HG03097 (cell line): ENCODE results near the gene FXYD1.
"Not testable (repeated sequence)": the region's sequence is repeated elsewhere in the genome, so short reads cannot be mapped to it uniquely, and the experiment has no call there.

Experiments
- ATAC-seq: cut with Tn5 transposase; IDR thresholded peaks from one replicate; pipeline ENCODE4 v1.9.1; 2021; ENCODE audit not compliant: unreplicated experiment, low FRiP score

The FXYD1 gene

GRCh38 chr19:35138305-35138892 lies at the start of gene FXYD1:
Gene FXYD1, plus strand, starts transcription at chr19:35138824. Its CDS starts 1,256 bp downstream, at chr19:35140080.
- no peak for ATAC-seq

DNA sequence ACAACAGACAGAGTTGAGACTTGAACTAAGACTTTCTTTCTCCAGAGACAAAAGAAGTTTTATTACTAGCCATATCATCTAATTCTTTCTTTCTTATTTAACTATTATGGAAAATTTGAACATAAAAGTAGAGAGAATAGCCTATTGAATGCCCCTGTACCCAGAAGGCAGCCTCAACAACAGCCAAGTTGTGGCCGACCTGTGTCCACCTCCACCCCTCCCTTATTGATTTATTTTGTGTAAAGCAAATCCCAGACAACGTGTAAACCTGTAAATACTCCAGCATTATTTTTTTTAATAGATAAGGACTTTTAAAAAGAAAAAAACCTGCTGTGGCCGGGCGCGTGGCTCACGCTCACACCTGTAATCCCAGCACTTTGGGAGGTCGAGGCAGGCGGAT lies 49.1 kb upstream of the FXYD1 start:
- no peak for ATAC-seq

DNA sequence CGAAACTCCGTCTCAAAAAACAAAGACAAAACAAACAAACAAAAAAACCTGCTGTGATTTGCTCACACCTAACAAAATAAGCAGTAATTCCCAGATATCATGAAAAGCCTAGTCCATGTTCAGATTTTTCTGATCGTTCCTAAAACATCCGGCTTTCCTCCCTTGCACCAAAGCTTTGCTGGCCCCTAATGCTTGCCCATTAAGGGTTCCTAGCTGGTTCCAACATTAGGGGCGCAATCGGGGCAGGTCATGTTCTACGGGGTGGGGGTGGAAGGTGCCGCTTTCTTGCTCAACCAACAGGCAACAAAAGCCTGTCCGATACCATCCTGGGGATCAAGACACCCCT lies 48.5 kb upstream of the FXYD1 start:
- no peak for ATAC-seq

GRCh38 chr19:35090506-35091214 lies 48.0 kb upstream of the FXYD1 start:
- no peak for ATAC-seq

GRCh38 chr19:35093430-35093829 lies 45.2 kb upstream of the FXYD1 start:
- ATAC-seq = no peak

DNA sequence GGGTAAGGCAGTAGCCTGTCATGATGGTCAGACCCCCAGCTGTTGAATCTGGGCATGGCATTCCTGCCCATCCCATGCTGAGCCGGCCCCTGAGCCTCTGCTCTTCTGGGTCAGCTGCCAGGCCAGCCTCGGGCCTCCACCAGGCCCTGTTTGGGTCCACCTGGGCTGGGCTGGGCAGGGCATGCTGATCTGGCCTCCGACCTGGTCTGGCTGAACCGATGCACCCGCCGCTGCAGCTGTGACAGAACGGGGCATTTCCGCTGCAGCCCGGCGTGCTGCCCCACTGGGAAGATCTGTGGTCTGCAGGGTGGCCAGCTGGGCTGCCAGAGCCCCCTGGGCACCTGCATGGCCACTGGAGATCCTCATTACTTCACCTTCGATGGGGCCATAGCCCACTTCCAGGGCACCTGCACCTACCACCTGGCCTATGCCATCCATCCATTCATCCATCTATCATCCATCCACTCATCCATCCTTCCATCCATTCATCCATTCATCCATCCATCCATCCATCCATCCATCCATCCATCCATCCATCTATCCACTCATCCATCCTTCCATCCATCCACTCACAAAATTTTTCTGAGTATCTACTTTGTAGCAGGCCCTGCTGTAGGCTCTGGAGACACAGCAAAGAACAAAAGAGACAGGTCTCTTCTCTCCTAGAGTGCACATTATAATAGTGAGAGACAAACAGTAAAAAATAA lies 44.5 kb upstream of the FXYD1 start:
- no peak for ATAC-seq

DNA sequence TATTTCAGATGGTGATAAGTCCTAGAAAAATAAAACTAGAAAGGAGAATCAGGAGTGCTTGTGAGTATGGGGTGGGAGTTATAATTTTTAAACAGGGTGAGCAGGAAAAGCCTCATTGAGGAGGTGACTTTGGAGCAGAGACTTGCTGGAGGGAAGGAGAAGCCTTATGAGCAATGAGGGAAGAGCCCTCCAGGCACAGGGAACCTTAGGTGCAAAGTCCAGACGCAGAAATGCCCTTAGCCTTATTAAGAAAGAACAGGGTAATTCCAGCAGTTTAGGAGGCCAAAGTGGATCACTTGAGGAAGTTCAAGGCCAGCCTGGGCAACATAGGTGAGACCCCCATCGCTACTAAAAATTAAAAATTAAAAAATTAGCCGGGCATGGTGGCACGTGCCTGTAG lies 44.0 kb upstream of the FXYD1 start:
- ATAC-seq = no peak

DNA sequence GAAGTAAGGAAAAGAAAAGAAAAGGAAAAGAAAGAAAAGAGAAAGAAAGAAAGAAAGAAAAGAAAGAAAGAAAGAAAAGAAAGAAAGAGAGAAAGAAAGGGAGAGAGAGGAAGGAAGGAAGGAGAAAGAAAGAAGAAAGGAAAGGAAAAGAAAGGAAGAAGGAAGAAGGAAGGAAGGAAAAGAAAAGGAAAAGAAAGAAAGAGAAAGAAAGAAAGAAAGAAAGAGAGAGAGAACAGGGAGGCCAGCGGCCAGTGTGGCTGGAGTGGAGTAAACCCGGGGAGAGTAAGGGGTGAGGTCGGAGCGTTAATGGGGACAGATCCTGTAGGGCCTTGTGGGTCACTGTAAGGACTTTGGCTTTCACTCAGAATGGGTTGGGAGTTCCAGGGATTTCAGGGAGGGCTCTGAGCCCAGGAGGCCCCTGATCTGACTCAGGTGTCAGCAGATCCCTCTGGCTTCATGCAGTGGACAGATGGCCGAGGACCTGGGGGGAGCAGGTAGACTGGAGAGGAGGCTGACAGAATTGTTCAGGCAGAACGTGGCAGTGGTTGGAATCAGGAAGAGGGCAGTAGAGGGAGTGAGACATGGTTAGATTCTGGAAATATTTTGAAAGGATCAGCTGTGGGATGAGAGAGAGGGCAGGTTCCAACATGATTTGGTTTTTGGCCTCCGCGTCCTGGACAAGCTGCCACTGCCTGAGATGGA lies 42.8 kb upstream of the FXYD1 start:
- ATAC-seq = no peak

GRCh38 chr19:35098413-35099049 lies 40.1 kb upstream of the FXYD1 start:
- no peak for ATAC-seq

- ATAC-seq = no peak
Measured at GRCh38 chr19:35099155-35099896, 39.3 kb upstream of the FXYD1 start.

GRCh38 chr19:35099897-35100275 lies 38.7 kb upstream of the FXYD1 start:
- no peak for ATAC-seq

GRCh38 chr19:35100588-35101533 lies 37.8 kb upstream of the FXYD1 start:
- no peak for ATAC-seq

GRCh38 chr19:35101949-35102348 lies 36.7 kb upstream of the FXYD1 start:
- not testable (repeated sequence) for ATAC-seq

DNA sequence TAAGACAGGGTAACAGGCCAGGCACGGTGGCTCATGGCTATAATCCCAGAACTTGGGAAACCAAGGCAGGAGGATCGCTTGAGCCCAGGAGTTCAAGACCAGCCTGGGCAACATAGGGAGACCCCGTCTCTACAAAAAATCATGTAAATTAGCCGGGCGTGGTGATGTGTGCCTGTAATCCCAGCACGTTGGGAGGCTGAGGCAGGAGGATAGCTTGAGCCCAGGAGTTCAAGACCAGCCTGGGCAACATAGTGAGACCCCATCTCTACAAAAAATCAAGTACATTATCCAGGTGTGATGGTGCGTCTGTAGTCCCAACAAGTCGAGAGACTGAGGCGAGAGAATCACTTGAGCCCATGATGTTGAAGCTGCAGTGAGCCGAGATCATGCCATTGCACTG lies 35.0 kb upstream of the FXYD1 start:
- ATAC-seq = not testable (repeated sequence)

DNA sequence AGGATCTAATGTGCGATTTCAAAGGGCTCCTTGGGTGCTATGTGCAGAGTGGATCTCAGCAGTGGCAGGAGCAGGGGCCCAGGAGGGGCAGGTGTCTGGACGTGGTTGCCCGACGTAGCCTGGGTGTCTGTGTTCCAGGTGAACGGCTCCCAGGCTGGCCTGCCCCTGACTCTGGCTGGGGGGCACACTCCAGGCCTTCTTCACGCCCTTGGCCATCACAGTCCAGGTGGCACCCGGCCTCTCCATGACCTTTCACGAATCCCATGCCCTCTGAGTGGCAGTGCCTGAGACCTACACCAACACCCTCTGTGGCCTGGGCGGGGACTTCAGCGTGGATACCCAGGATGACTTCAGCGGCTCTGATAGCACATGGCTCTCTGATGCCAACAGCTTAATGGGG lies 34.3 kb upstream of the FXYD1 start:
- ATAC-seq = no peak

DNA sequence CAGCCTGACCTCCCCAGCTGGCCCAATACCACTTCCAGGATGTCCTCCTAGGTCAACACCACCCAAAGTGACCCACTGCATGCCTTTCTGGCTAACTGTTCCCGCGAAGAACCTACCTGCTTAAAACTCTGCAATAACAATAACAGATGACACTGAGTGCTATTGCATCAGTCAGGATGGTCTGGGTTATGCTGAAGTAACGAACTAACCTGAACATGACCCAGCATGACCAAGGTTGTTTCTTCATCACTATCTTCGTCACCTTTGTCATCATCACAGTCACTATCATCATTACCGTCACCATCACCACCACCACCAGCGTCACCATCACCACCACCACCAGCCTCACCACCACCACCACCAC lies 33.6 kb upstream of the FXYD1 start:
- no peak for ATAC-seq

DNA sequence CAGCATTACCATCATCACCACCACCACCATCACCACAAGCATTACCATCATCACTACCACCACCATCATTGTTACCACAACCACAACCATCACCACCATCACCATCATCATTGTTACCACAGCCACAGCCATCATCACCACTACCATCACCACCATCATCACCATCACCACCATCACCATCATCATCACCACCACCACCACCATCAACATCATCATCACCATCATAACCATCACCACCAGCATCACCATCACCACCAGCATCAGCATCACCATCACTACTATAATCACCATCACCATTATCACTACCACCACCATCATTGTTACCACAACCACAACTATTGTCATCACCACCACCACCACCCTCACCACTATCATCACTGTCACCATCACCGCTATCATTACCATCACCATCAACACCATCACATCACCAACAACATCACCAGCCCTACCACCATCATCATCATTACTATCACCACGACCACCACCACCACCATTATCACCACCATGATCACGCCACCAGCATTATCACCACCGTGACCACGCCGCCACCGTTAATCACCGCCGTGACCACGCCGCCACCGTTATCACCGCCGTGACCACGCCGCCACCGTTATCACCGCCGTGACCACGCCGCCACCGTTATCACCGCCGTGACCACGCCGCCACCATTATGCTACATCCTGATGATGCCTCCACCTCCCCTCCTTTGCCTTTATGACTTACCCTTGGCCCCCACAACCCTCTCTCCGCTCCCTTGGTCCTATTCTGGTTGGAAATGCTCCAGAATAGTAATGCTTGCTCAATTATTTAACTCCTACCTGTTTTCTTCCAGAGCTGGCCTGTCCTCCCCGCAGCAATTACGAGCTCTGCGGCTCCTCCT lies 33.0 kb upstream of the FXYD1 start:
- no peak for ATAC-seq

DNA sequence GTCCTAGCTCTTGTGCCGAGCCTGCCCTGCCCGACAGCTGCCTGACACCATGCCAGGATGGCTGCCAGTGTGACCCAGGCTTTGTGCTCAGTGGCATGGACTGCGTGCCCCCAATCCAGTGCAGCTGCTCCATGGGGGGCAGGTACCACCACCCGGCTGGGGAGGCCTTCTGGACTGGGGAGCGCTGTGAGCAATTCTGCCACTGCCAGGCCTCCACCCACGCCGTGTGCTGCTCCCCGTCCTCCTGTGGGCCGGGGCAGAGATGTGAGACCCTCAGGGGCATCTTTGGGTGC lies 32.4 kb upstream of the FXYD1 start:
- ATAC-seq = no peak
